Measurements from ENCODE around the gene HDAC7.
"Not testable (repeated sequence)": the region's sequence is repeated elsewhere in the genome, so short reads cannot be mapped to it uniquely, and the experiment has no call there.

Gene HDAC7

GRCh38 chr12:47817272-47818006 lies 2.3 kb downstream of the HDAC7 start:
- Mint-ChIP-seq H3K4me3 (peak overlapping the region; percentile 90 to 97), H3K9me3 (peaks cover 0 to 5% of the 10 kb centered on the region in 2 donors), H3K4me1 (peaks cover 60 to 77% of the 10 kb centered on the region in 2 donors), H3K27me3 (no peaks in the 10 kb centered on the region), H3K36me3 (peaks cover 20 to 48% of the 10 kb centered on the region in 2 donors), H3K27ac (peak overlapping the region; percentile 99)
- ATAC-seq (replicated peaks) (no peak), DNase-seq (no peak)

GRCh38 chr12:47816403-47817271 lies 3.1 kb downstream of the HDAC7 start:
- H3K27me3 Mint-ChIP-seq = no peaks in the 10 kb centered on the region
- H3K9me3 Mint-ChIP-seq = peaks cover 0 to 5% of the 10 kb centered on the region in 2 donors
- H3K4me1 Mint-ChIP-seq = peaks cover 64 to 85% of the 10 kb centered on the region in 2 donors
- H3K36me3 Mint-ChIP-seq = peaks cover 20 to 48% of the 10 kb centered on the region in 2 donors
- peak overlapping the region; percentile 99 for H3K27ac Mint-ChIP-seq
- DNase-seq = no peak
- ATAC-seq (replicated peaks) = no peak
- peak overlapping the region; percentile 90 to 97 for H3K4me3 Mint-ChIP-seq

- Mint-ChIP-seq H3K4me1 (peaks cover 67 to 86% of the 10 kb centered on the region in 2 donors), H3K4me3 (peak overlapping the region; percentile 9 to 42), H3K27ac (peak overlapping the region; percentile 99), H3K36me3 (peaks cover 21 to 50% of the 10 kb centered on the region in 2 donors)
- ATAC-seq (replicated peaks); H3K9me3 Mint-ChIP-seq; H3K27me3 Mint-ChIP-seq; DNase-seq: not testable (repeated sequence)
Measured at GRCh38 chr12:47815447-47815846, 4.3 kb downstream of the HDAC7 start.

GRCh38 chr12:47814539-47815170 lies 5.0 kb downstream of the HDAC7 start:
- no peak for DNase-seq
- no peaks in the 10 kb centered on the region for H3K27me3 Mint-ChIP-seq
- H3K27ac Mint-ChIP-seq = peak overlapping the region; percentile 99
- peaks cover 67 to 88% of the 10 kb centered on the region in 2 donors for H3K4me1 Mint-ChIP-seq
- ATAC-seq (replicated peaks) = no peak
- peaks cover 0 to 5% of the 10 kb centered on the region in 2 donors for H3K9me3 Mint-ChIP-seq
- H3K4me3 Mint-ChIP-seq = peak overlapping the region; percentile 78 to 80
- H3K36me3 Mint-ChIP-seq = peaks cover 22 to 50% of the 10 kb centered on the region in 2 donors

GRCh38 chr12:47813511-47814196 lies 6.0 kb downstream of the HDAC7 start:
- Mint-ChIP-seq H3K9me3 (peaks cover 0 to 5% of the 10 kb centered on the region in 2 donors), H3K4me1 (peaks cover 72 to 93% of the 10 kb centered on the region in 2 donors), H3K27me3 (no peaks in the 10 kb centered on the region), H3K27ac (peak overlapping the region; percentile 99), H3K4me3 (peak overlapping the region; percentile 78 to 80), H3K36me3 (peaks cover 22 to 50% of the 10 kb centered on the region in 2 donors)
- DNase-seq (peak; percentile 40), ATAC-seq (replicated peaks) (peak; percentile 35 to 38)

- ATAC-seq (replicated peaks) = peak; percentile 75 to 84
- H3K36me3 Mint-ChIP-seq = peaks cover 22 to 45% of the 10 kb centered on the region in 2 donors
Measured at GRCh38 chr12:47812797-47813510, 6.7 kb downstream of the HDAC7 start.

GRCh38 chr12:47811581-47812484 lies 7.9 kb downstream of the HDAC7 start:
- peak; percentile 27 to 37 for ATAC-seq (replicated peaks)
- peaks cover 0 to 5% of the 10 kb centered on the region in 2 donors for H3K9me3 Mint-ChIP-seq

More at GRCh38 chr12:47812797-47813510, 6.7 kb downstream of the HDAC7 start:
- H3K27ac Mint-ChIP-seq = peak overlapping the region; percentile 99
- H3K4me3 Mint-ChIP-seq = peak overlapping the region; percentile 78 to 80
- H3K4me1 Mint-ChIP-seq = peaks cover 72 to 93% of the 10 kb centered on the region in 2 donors
- no peaks in the 10 kb centered on the region for H3K27me3 Mint-ChIP-seq
- DNase-seq = peak; percentile 94
- peaks cover 0 to 5% of the 10 kb centered on the region in 2 donors for H3K9me3 Mint-ChIP-seq

GRCh38 chr12:47811072-47811396 lies 8.7 kb downstream of the HDAC7 start:
- DNase-seq (no peak), ATAC-seq (replicated peaks) (no peak)
- Mint-ChIP-seq H3K36me3 (peaks cover 23 to 38% of the 10 kb centered on the region in 2 donors), H3K4me3 (peak overlapping the region; percentile 78 to 80), H3K4me1 (peaks cover 72 to 93% of the 10 kb centered on the region in 2 donors), H3K27ac (peak overlapping the region; percentile 99), H3K27me3 (no peaks in the 10 kb centered on the region), H3K9me3 (peaks cover 0 to 5% of the 10 kb centered on the region in 2 donors)

More at GRCh38 chr12:47811581-47812484, 7.9 kb downstream of the HDAC7 start:
- Mint-ChIP-seq H3K36me3 (peaks cover 25 to 44% of the 10 kb centered on the region in 2 donors), H3K4me3 (peak overlapping the region; percentile 78 to 80), H3K27me3 (no peaks in the 10 kb centered on the region), H3K4me1 (peaks cover 71 to 93% of the 10 kb centered on the region in 2 donors), H3K27ac (peak overlapping the region; percentile 99)
- DNase-seq = peak; percentile 66

- H3K27ac Mint-ChIP-seq = peak overlapping the region; percentile 99
- ATAC-seq (replicated peaks); H3K27me3 Mint-ChIP-seq; DNase-seq; H3K4me3 Mint-ChIP-seq; H3K9me3 Mint-ChIP-seq: not testable (repeated sequence)
- H3K36me3 Mint-ChIP-seq = peaks cover 26 to 38% of the 10 kb centered on the region in 2 donors
- peaks cover 81 to 97% of the 10 kb centered on the region in 2 donors for H3K4me1 Mint-ChIP-seq
Measured at GRCh38 chr12:47809518-47809917, 10.2 kb downstream of the HDAC7 start.

- DNase-seq (no peak), ATAC-seq (replicated peaks) (no peak)
- peaks cover 75 to 97% of the 10 kb centered on the region in 2 donors for H3K4me1 Mint-ChIP-seq
- H3K4me3 Mint-ChIP-seq = peak overlapping the region; percentile 73 to 77
- H3K36me3 Mint-ChIP-seq = peaks cover 20 to 38% of the 10 kb centered on the region in 2 donors
- H3K27me3 Mint-ChIP-seq = no peaks in the 10 kb centered on the region
- peak overlapping the region; percentile 98 for H3K27ac Mint-ChIP-seq
- no peaks in the 10 kb centered on the region for H3K9me3 Mint-ChIP-seq
Measured at GRCh38 chr12:47808574-47809365, 10.9 kb downstream of the HDAC7 start.

GRCh38 chr12:47808050-47808449 lies 11.7 kb downstream of the HDAC7 start:
- H3K4me3 Mint-ChIP-seq = peak overlapping the region; percentile 73 to 77
- ATAC-seq (replicated peaks) (peak; percentile 50 to 56), DNase-seq (peak; percentile 81)
- no peaks in the 10 kb centered on the region for H3K9me3 Mint-ChIP-seq
- peak overlapping the region; percentile 98 for H3K27ac Mint-ChIP-seq
- H3K36me3 Mint-ChIP-seq = peaks cover 16 to 39% of the 10 kb centered on the region in 2 donors
- H3K27me3 Mint-ChIP-seq = no peaks in the 10 kb centered on the region
- peaks cover 76 to 97% of the 10 kb centered on the region in 2 donors for H3K4me1 Mint-ChIP-seq
